Testis (tissue), 2 donors: ENCODE measurements around the gene GCSH.

Source experiments
- CTCF ChIP-seq, 3 experiments: fragments of 450-650 bp in 2 of 3; fragments of 200-600 bp in 1 of 3; sonication (generic) in 1 of 3; IDR thresholded peaks; one replicate each; pipeline ENCODE4 v1.5.1; 2016 to 2019; ENCODE audit warnings: antibody characterized with exemption in 3 of 3, mild to moderate bottlenecking in 2 of 3, moderate library complexity in 1 of 3
- POLR2A ChIP-seq: fragments of 450-650 bp; IDR thresholded peaks from one replicate; pipeline ENCODE4 v1.6.1; 2017; ENCODE audit warnings: antibody characterized with exemption, mild to moderate bottlenecking, moderate library complexity

- TF ChIP-seq CTCF (IDR thresholded peaks at IDR 0.05) (no peak), POLR2A (no peak)
Measured at GRCh38 chr16:81123092-81123852, 27.1 kb upstream of the GCSH start.
